HepG2 (cell line): ENCODE data around the gene CASTOR1. TPM values are rescaled to one million over a fixed set of nuclear protein-coding genes. Genes with fewer than 3 reads are reported as not detected.

Experiments
- ATAC-seq: fragments of 200-7000 bp; cut with Tn5 transposase; 3 replicates; pipeline ENCODE4 v1.9.1; 2020; ENCODE audit warnings: mild to moderate bottlenecking, moderate library complexity
- BruUV-seq: library from RNA; stranded (reverse); fragments of 400-500 nt; replicated peaks from 2 replicates; lab custom pipeline; 2021; lab: Mats Ljungman, UMichigan
- CTCF ChIA-PET: fragments of 300-600 bp; formaldehyde crosslinking; extraction: SDS; loops from one replicate; lab custom pipeline; 2021; ENCODE audit warnings: low total read pairs, inconsistent platforms, low intra/inter-chr PET ratio; lab: Yijun Ruan, JAX
- POLR2A ChIA-PET: fragments of 350-600 bp; sonication (Branson Sonifier 250); formaldehyde crosslinking; loops from one replicate; lab custom pipeline; 2020; ENCODE audit warnings: antibody characterized with exemption, inconsistent platforms; lab: Yijun Ruan, JAX
- DNase-seq: peaks from one replicate; pipeline ENCODE4 v3.0.0-alpha.2; 2015; ENCODE audit warnings: low spot score
- FAIRE-seq: peaks from 3 replicates; lab custom pipeline; 2011; peaks lifted over from hg19 to GRCh38; lab: Jason Lieb, UNC
- H2AFZ ChIP-seq: one replicate; pipeline ENCODE4 v1.6.1; 2011; ENCODE audit warnings: low read length, inconsistent platforms
- H3K27ac ChIP-seq: fragments of 300-600 bp; 3 replicates; pipeline ENCODE4 v1.8.0; 2011; ENCODE audit warnings: mixed run types, mild to moderate bottlenecking, mixed read lengths, low read length, inconsistent platforms; ENCODE audit not compliant: insufficient read depth; ENCODE audit errors: extremely low read length
- H3K27me3 ChIP-seq, 2 experiments: fragments of 200-600 bp in 1 of 2; 2 replicates in 1 of 2; 3 replicates in 1 of 2; pipeline versions ENCODE4 v1.6.0 to v1.8.0; 2011; ENCODE audit warnings: low read length in 2 of 2, mild to moderate bottlenecking in 2 of 2, moderate library complexity in 2 of 2, inconsistent platforms in 1 of 2; ENCODE audit not compliant: insufficient read depth in 2 of 2, control insufficient read depth in 1 of 2
- H3K36me3 ChIP-seq, 2 experiments: fragments of 200-600 bp in 1 of 2; replicated peaks in 1 of 2; 2 replicates in 1 of 2; 3 replicates in 1 of 2; pipeline versions ENCODE4 v1.5.1 to v1.8.0; 2011; ENCODE audit warnings: low read length in 2 of 2, inconsistent platforms in 1 of 2; ENCODE audit not compliant: insufficient read depth in 2 of 2, control insufficient read depth in 1 of 2
- H3K4me1 ChIP-seq: 2 replicates; pipeline ENCODE4 v1.5.1; 2012; ENCODE audit warnings: low read length, inconsistent platforms; ENCODE audit not compliant: insufficient read depth
- H3K4me2 ChIP-seq: 2 replicates; pipeline ENCODE4 v1.6.0; 2011; ENCODE audit warnings: low read depth, low read length, inconsistent platforms
- H3K4me3 ChIP-seq, 3 experiments: fragments of 200-600 bp in 1 of 3; sonication (generic), shearing (Covaris generic) in 1 of 3; replicated peaks in 1 of 3; 2 replicates each; pipeline ENCODE4 v1.5.1; 2011 to 2016; ENCODE audit warnings: low read length in 3 of 3, inconsistent platforms in 2 of 3, low read depth in 2 of 3, mild to moderate bottlenecking in 2 of 3, control low read depth in 1 of 3, mixed read lengths in 1 of 3; ENCODE audit not compliant: insufficient read depth in 1 of 3
- H3K79me2 ChIP-seq: one replicate; pipeline ENCODE4 v1.6.1; 2011; ENCODE audit warnings: low read length, inconsistent platforms; ENCODE audit not compliant: insufficient read depth
- H3K9ac ChIP-seq: 2 replicates; pipeline ENCODE4 v1.6.0; 2011; ENCODE audit warnings: mild to moderate bottlenecking, low read depth, low read length, inconsistent platforms; ENCODE audit not compliant: insufficient read depth
- H3K9me3 ChIP-seq: 2 replicates; pipeline ENCODE4 v1.5.1; 2012; ENCODE audit warnings: mild to moderate bottlenecking, low read length
- H4K20me1 ChIP-seq: 2 replicates; pipeline ENCODE4 v1.6.0; 2011; ENCODE audit warnings: inconsistent platforms, mild to moderate bottlenecking, low read length, moderate library complexity; ENCODE audit not compliant: insufficient read depth
- KAT8 ChIP-seq: IDR thresholded peaks from 2 replicates; pipeline ENCODE4 v1.6.1; 2016; ENCODE audit warnings: missing genetic modification reagents, missing compliant biosample characterization
- MAF1 ChIP-seq: sonication (generic); formaldehyde crosslinking; IDR thresholded peaks from 2 replicates; pipeline ENCODE4 v1.5.0; 2020; ENCODE audit warnings: missing genetic modification reagents, borderline replicate concordance
- NBN ChIP-seq: fragments of 450-650 bp; conservative IDR thresholded peaks from 2 replicates; pipeline ENCODE4 v1.6.1; 2017
- SP2 ChIP-seq: sonication (generic); formaldehyde crosslinking; IDR thresholded peaks from 2 replicates; pipeline ENCODE4 v1.5.1; 2020; ENCODE audit warnings: mild to moderate bottlenecking, missing genetic modification reagents
- TCF7 ChIP-seq: sonication (generic); IDR thresholded peaks from 2 replicates; pipeline ENCODE4 v1.6.1; 2016; ENCODE audit warnings: antibody characterized with exemption, low read depth
- TCF7L2 ChIP-seq: IDR thresholded peaks from 2 replicates; pipeline ENCODE4 v1.6.1; 2011; ENCODE audit warnings: mild to moderate bottlenecking, low read depth, low read length, moderate library complexity
- THAP8 ChIP-seq: sonication (generic); formaldehyde crosslinking; IDR thresholded peaks from 2 replicates; pipeline ENCODE4 v1.5.1; 2020; ENCODE audit warnings: missing genetic modification reagents, mild to moderate bottlenecking, borderline replicate concordance
- TOE1 ChIP-seq: sonication (generic); formaldehyde crosslinking; IDR thresholded peaks from 2 replicates; pipeline ENCODE4 v1.4.0; 2020; ENCODE audit warnings: mild to moderate bottlenecking, missing genetic modification reagents
- ZNF138 ChIP-seq: sonication (generic); formaldehyde crosslinking; IDR thresholded peaks from 2 replicates; pipeline ENCODE4 v1.5.0; 2020; ENCODE audit warnings: mild to moderate bottlenecking, low read depth, missing genetic modification reagents
- ZNF484 ChIP-seq: sonication (generic); formaldehyde crosslinking; IDR thresholded peaks from 2 replicates; pipeline ENCODE4 v1.5.1; 2020; ENCODE audit warnings: mild to moderate bottlenecking, low read depth, missing genetic modification reagents, borderline replicate concordance
- ZNF530 ChIP-seq: sonication (generic); formaldehyde crosslinking; IDR thresholded peaks from 2 replicates; pipeline ENCODE4 v1.5.0; 2020; ENCODE audit warnings: low read depth, mild to moderate bottlenecking, missing genetic modification reagents
- ZNF557 ChIP-seq: sonication (generic); formaldehyde crosslinking; IDR thresholded peaks from 2 replicates; pipeline ENCODE4 v1.4.0; 2020; ENCODE audit warnings: missing genetic modification reagents
- ZNF740 ChIP-seq: sonication (generic); formaldehyde crosslinking; IDR thresholded peaks from 2 replicates; pipeline ENCODE4 v1.4.0; 2020; ENCODE audit warnings: missing genetic modification reagents
- ZNF747 ChIP-seq: sonication (generic); formaldehyde crosslinking; IDR thresholded peaks from 2 replicates; pipeline ENCODE4 v1.8.1; 2023; ENCODE audit warnings: missing genetic modification reagents, mild to moderate bottlenecking, borderline replicate concordance
- WGBS: methylation state at CpG from one replicate; pipeline ENCODE4 v1.1.6; 2017; ENCODE audit warnings: low lambda C conversion rate; 5-methylcytosine and 5-hydroxymethylcytosine counted together
- in situ Hi-C: cut with HindIII; loops from 2 replicates; pipeline ENCODE4 v1.10.0; 2017; ENCODE audit warnings: low pct_unique_long_range_greater_than_20kb; ENCODE audit not compliant: extremely low pct_ligation_motif_present
- intact Hi-C: fragments of 100-400 bp; cut with micrococcal nuclease; formaldehyde crosslinking; loops from one replicate; pipeline ENCODE4 v1.10.0; 2022; ENCODE audit not compliant: unreplicated experiment
- polyA plus RNA-seq, 8 experiments: library from polyadenylated mRNA; depleted of rRNA in 3 of 8; stranded (reverse) in 7 of 8; unstranded in 1 of 8; fragments of >200 nt; fragmentation: Illumina TruSeq in 4 of 8; extraction: Trizol in 4 of 8; gene quantifications; 2 replicates each; pipeline versions ENCODE4 v1.2.1 to v1.2.3, GENCODE V29; 2011 to 2016; ENCODE audit warnings: low read depth in 4 of 8, missing spikeins in 1 of 8, mixed read lengths in 1 of 8; ENCODE audit not compliant: insufficient read depth in 1 of 8
- total RNA-seq, 5 experiments: library from RNA; depleted of rRNA; stranded (reverse); fragments of >200 nt; fragmentation: Illumina TruSeq; extraction: Trizol; gene quantifications; 2 replicates each; pipeline ENCODE4 v1.2.3, GENCODE V29; 2016; ENCODE audit warnings: low read depth in 1 of 5
- TF ChIP-seq, protein P1 (sequence below): sonication (generic); formaldehyde crosslinking; IDR thresholded peaks from 2 replicates; pipeline ENCODE4 v1.4.0; 2020; ENCODE audit warnings: mild to moderate bottlenecking, low read depth, missing genetic modification reagents
- TF ChIP-seq, protein P2 (sequence below): sonication (generic); formaldehyde crosslinking; conservative IDR thresholded peaks from 2 replicates; pipeline ENCODE4 v1.4.0; 2020; ENCODE audit warnings: missing genetic modification reagents
- TF ChIP-seq, protein P3 (sequence below): sonication (generic); formaldehyde crosslinking; IDR thresholded peaks from 2 replicates; pipeline ENCODE4 v1.4.0; 2020; ENCODE audit warnings: missing genetic modification reagents

CASTOR1 gene
- total and polyA plus RNA-seq, 2 of the 13 experiments (the other 11 are each of a cell fraction or from before 2014, with no cell fraction given) = 2.6 to 4.4 TPM

DNA sequence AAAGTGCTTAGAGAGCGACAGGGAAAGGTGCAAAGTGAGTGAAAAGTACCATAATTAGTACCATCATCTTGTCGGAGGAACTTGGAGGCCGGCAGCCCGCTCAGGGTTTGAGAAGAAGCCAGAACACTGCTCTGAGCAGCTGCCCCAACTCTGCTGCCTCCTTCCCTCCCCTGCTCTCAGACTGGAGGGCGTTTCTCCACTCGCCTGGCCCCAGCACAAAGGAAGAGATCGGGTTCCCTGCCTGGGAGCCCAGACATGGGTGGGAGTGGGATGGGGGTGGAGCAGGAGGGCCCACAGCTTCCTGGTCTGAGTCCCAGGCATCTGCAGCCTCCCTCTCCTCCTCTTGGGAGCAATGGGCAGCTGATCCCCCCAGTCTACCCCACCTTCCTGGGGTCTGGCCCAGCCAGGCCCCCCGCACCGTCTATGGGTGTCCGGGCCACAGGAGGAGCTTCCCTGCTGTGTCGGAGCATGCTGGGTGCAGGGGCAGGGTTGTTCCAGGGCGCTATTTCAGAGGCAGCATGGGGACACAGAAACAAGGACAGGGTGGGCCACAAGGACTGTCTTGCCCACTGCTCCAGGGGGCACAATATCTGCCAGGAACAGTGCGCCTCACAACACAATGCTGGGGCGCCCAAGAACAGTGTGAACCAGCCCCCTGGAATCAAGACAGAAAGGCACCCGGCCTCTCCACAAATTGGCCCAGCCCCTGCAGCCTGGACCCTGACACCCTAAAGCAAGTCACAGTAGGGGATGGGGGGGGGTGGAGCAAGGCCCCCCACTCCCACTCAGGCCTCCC lies 47.5 kb downstream of the CASTOR1 start:
- H3K27me3 ChIP-seq = peaks cover 0 to 13% of the 10 kb centered on the region in 2 experiments; a peak in 1 of 5 replicates
- ChIA-PET CTCF (no interaction called here), POLR2A (no interaction called here)
- no peak overlapping the region for H2AFZ ChIP-seq
- FAIRE-seq (no peak), DNase-seq (no peak), ATAC-seq (no peak)
- peaks cover 46% of the 10 kb centered on the region for H3K4me1 ChIP-seq
- H3K4me2 ChIP-seq = no peak overlapping the region
- H3K9me3 ChIP-seq = no peaks in the 10 kb centered on the region
- H3K79me2 ChIP-seq = no peaks in the 10 kb centered on the region
- no peaks in the 10 kb centered on the region for H4K20me1 ChIP-seq
- WGBS = 83% methylated on average over 7 of the region's 15 CpGs
- in situ Hi-C loops (no loop called here), intact Hi-C loops (no loop called here)
- H3K4me3 ChIP-seq = no peak overlapping the region
- no peak overlapping the region for H3K9ac ChIP-seq
- no peak overlapping the region for H3K27ac ChIP-seq
- H3K36me3 ChIP-seq = no peaks in the 10 kb centered on the region
- no TSS peak for BruUV-seq
- TF ChIP-seq MAF1 (CRISPR knock-in tag) = no peak
- no peak for TF ChIP-seq ZNF740 (CRISPR knock-in tag)
- TF ChIP-seq, protein P1, sequence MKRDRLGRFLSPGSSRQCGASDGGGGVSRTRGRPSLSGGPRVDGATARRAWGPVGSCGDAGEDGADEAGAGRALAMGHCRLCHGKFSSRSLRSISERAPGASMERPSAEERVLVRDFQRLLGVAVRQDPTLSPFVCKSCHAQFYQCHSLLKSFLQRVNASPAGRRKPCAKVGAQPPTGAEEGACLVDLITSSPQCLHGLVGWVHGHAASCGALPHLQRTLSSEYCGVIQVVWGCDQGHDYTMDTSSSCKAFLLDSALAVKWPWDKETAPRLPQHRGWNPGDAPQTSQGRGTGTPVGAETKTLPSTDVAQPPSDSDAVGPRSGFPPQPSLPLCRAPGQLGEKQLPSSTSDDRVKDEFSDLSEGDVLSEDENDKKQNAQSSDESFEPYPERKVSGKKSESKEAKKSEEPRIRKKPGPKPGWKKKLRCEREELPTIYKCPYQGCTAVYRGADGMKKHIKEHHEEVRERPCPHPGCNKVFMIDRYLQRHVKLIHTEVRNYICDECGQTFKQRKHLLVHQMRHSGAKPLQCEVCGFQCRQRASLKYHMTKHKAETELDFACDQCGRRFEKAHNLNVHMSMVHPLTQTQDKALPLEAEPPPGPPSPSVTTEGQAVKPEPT (CRISPR knock-in tag) = no peak
- TF ChIP-seq NBN = no peak
- no peak for TF ChIP-seq SP2 (CRISPR knock-in tag)
- no peak for TF ChIP-seq KAT8 (CRISPR knock-in tag)
- TF ChIP-seq, protein P2, sequence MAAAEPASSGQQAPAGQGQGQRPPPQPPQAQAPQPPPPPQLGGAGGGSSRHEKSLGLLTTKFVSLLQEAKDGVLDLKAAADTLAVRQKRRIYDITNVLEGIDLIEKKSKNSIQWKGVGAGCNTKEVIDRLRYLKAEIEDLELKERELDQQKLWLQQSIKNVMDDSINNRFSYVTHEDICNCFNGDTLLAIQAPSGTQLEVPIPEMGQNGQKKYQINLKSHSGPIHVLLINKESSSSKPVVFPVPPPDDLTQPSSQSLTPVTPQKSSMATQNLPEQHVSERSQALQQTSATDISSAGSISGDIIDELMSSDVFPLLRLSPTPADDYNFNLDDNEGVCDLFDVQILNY (CRISPR knock-in tag) = no peak
- no peak for TF ChIP-seq TOE1 (CRISPR knock-in tag)
- TF ChIP-seq THAP8 (CRISPR knock-in tag) = no peak
- no peak for TF ChIP-seq ZNF484 (CRISPR knock-in tag)
- TF ChIP-seq ZNF557 (CRISPR knock-in tag) = no peak
- TF ChIP-seq ZNF747 (CRISPR knock-in tag) = no peak
- TF ChIP-seq ZNF138 (CRISPR knock-in tag) = no peak
- TF ChIP-seq, protein P3, sequence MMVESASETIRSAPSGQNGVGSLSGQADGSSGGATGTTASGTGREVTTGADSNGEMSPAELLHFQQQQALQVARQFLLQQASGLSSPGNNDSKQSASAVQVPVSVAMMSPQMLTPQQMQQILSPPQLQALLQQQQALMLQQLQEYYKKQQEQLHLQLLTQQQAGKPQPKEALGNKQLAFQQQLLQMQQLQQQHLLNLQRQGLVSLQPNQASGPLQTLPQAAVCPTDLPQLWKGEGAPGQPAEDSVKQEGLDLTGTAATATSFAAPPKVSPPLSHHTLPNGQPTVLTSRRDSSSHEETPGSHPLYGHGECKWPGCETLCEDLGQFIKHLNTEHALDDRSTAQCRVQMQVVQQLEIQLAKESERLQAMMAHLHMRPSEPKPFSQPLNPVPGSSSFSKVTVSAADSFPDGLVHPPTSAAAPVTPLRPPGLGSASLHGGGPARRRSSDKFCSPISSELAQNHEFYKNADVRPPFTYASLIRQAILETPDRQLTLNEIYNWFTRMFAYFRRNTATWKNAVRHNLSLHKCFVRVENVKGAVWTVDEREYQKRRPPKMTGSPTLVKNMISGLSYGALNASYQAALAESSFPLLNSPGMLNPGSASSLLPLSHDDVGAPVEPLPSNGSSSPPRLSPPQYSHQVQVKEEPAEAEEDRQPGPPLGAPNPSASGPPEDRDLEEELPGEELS (CRISPR knock-in tag) = no peak
- no peak for TF ChIP-seq TCF7L2
- no peak for TF ChIP-seq ZNF530 (CRISPR knock-in tag)
- no peak for TF ChIP-seq TCF7
